WTC11 (cell line): ENCODE measurements around the gene ENOX2. TPM values are rescaled to one million over a fixed set of nuclear protein-coding genes. Genes with fewer than 3 reads are reported as not detected.

Experiments
- ATAC-seq: fragments of 200-7000 bp; cut with Tn5 transposase; 2 replicates; pipeline ENCODE4 v1.10.0; 2021; ENCODE audit warnings: mild to moderate bottlenecking, moderate library complexity
- CTCF ChIA-PET: fragments of 300-600 bp; sonication (Branson Sonifier 250); formaldehyde crosslinking; loops from one replicate; lab custom pipeline; 2021; ENCODE audit warnings: antibody characterized with exemption; lab: Charles Lee
- POLR2A ChIA-PET: fragments of 350-600 bp; sonication (Branson Sonifier 250); formaldehyde crosslinking; loops from one replicate; lab custom pipeline; 2021; ENCODE audit warnings: antibody characterized with exemption; lab: Charles Lee
- DNase-seq: peaks from one replicate; pipeline ENCODE4 v3.0.0; 2021; ENCODE audit warnings: low spot score
- H3K27ac Mint-ChIP-seq: 2 replicates; pipeline ENCODE4 v1.8.0; 2021; ENCODE audit warnings: mixed read lengths
- H3K27me3 Mint-ChIP-seq: 2 replicates; pipeline ENCODE4 v1.8.0; 2021; ENCODE audit warnings: low read depth, mild to moderate bottlenecking, moderate library complexity, mixed read lengths
- H3K36me3 Mint-ChIP-seq: 2 replicates; pipeline ENCODE4 v1.8.0; 2021; ENCODE audit warnings: mixed read lengths
- H3K4me1 Mint-ChIP-seq: 2 replicates; pipeline ENCODE4 v1.8.0; 2022; ENCODE audit warnings: mixed read lengths
- H3K4me3 Mint-ChIP-seq: 2 replicates; pipeline ENCODE4 v1.8.0; 2021; ENCODE audit warnings: mild to moderate bottlenecking, moderate library complexity, mixed read lengths
- H3K9me3 Mint-ChIP-seq: 2 replicates; pipeline ENCODE4 v1.8.0; 2021; ENCODE audit warnings: mixed read lengths
- AFF4 ChIP-seq: sonication (generic); formaldehyde crosslinking; IDR thresholded peaks from 2 replicates; pipeline ENCODE4 v1.8.1; 2023; ENCODE audit warnings: mild to moderate bottlenecking, missing genetic modification reagents, borderline replicate concordance
- ARID4B ChIP-seq: sonication (generic); formaldehyde crosslinking; IDR thresholded peaks from 2 replicates; pipeline ENCODE4 v1.8.0; 2023; ENCODE audit warnings: missing genetic modification reagents, mild to moderate bottlenecking, borderline replicate concordance
- ATF1 ChIP-seq: sonication (generic); formaldehyde crosslinking; IDR thresholded peaks from 2 replicates; pipeline ENCODE4 v1.8.1; 2023; ENCODE audit warnings: mild to moderate bottlenecking, moderate library complexity, missing genetic modification reagents
- E2F1 ChIP-seq: sonication (generic); formaldehyde crosslinking; IDR thresholded peaks from 2 replicates; pipeline ENCODE4 v1.8.0; 2022; ENCODE audit warnings: mild to moderate bottlenecking, missing genetic modification reagents
- E2F4 ChIP-seq: sonication (generic); formaldehyde crosslinking; IDR thresholded peaks from 2 replicates; pipeline ENCODE4 v1.8.1; 2022; ENCODE audit warnings: low read depth, mild to moderate bottlenecking, moderate library complexity, missing genetic modification reagents, borderline replicate concordance
- ELF4 ChIP-seq: sonication (generic); formaldehyde crosslinking; IDR thresholded peaks from 2 replicates; pipeline ENCODE4 v1.8.1; 2022; ENCODE audit warnings: low read depth, mild to moderate bottlenecking, moderate library complexity, missing genetic modification reagents
- ERG ChIP-seq: fragments of 250-450 bp; sonication (Bioruptor Pico); IDR thresholded peaks from 2 replicates; pipeline ENCODE4 v1.8.0; 2021; ENCODE audit warnings: mild to moderate bottlenecking
- GABPB1 ChIP-seq: sonication (generic); formaldehyde crosslinking; IDR thresholded peaks from 2 replicates; pipeline ENCODE4 v1.8.1; 2023; ENCODE audit warnings: mild to moderate bottlenecking, missing genetic modification reagents
- HMGA2 ChIP-seq: fragments of 250-450 bp; sonication (Bioruptor Pico); IDR thresholded peaks from 2 replicates; pipeline ENCODE4 v1.4.0; 2021; ENCODE audit warnings: mild to moderate bottlenecking, moderate library complexity
- HMGXB4 ChIP-seq: sonication (generic); formaldehyde crosslinking; IDR thresholded peaks from 2 replicates; pipeline ENCODE4 v1.8.1; 2023; ENCODE audit warnings: mild to moderate bottlenecking, moderate library complexity, missing genetic modification reagents
- JAZF1 ChIP-seq: fragments of 250-450 bp; sonication (Bioruptor Pico); IDR thresholded peaks from 2 replicates; pipeline ENCODE4 v1.9.0; 2021; ENCODE audit warnings: moderate library complexity, mild to moderate bottlenecking, inconsistent platforms
- MAX ChIP-seq: sonication (generic); formaldehyde crosslinking; IDR thresholded peaks from 2 replicates; pipeline ENCODE4 v1.8.0; 2022; ENCODE audit warnings: mild to moderate bottlenecking, missing genetic modification reagents
- NR2C2 ChIP-seq: sonication (generic); formaldehyde crosslinking; IDR thresholded peaks from 2 replicates; pipeline ENCODE4 v1.8.0; 2022; ENCODE audit warnings: mild to moderate bottlenecking, missing genetic modification reagents
- PRRX2 ChIP-seq: fragments of 250-450 bp; sonication (Bioruptor Pico); IDR thresholded peaks from 2 replicates; pipeline ENCODE4 v1.8.0; 2021; ENCODE audit warnings: mild to moderate bottlenecking
- TEAD4 ChIP-seq: sonication (generic); formaldehyde crosslinking; IDR thresholded peaks from 2 replicates; pipeline ENCODE4 v1.8.0; 2022; ENCODE audit warnings: mild to moderate bottlenecking, missing genetic modification reagents
- USF2 ChIP-seq: sonication (generic); formaldehyde crosslinking; IDR thresholded peaks from 2 replicates; pipeline ENCODE4 v1.8.1; 2023; ENCODE audit warnings: mild to moderate bottlenecking, missing genetic modification reagents, moderate library complexity
- ZBTB21 ChIP-seq: sonication (generic); formaldehyde crosslinking; IDR thresholded peaks from 2 replicates; pipeline ENCODE4 v1.8.1; 2023; ENCODE audit warnings: mild to moderate bottlenecking, missing genetic modification reagents, borderline replicate concordance
- ZNF232 ChIP-seq: sonication (generic); formaldehyde crosslinking; IDR thresholded peaks from 2 replicates; pipeline ENCODE4 v1.8.0; 2022; ENCODE audit warnings: mild to moderate bottlenecking, missing genetic modification reagents
- ZNF423 ChIP-seq: fragments of 250-450 bp; sonication (Bioruptor Pico); IDR thresholded peaks from 2 replicates; pipeline ENCODE4 v2.1.2; 2022; ENCODE audit warnings: mild to moderate bottlenecking, moderate library complexity
- ZNF671 ChIP-seq: fragments of 250-450 bp; sonication (Bioruptor Pico); IDR thresholded peaks from 2 replicates; pipeline ENCODE4 v1.8.0; 2021; ENCODE audit warnings: mild to moderate bottlenecking
- total RNA-seq: library from RNA; stranded (reverse); gene quantifications from 3 replicates; pipeline ENCODE4 v1.2.3, GENCODE V29; 2021

The ENOX2 gene
- total RNA-seq, 1 experiment from 2014 or later = 13.8 TPM

- TF ChIP-seq AFF4 (CRISPR knock-in tag) = no peak
Observed at GRCh38 chrX:130805903-130806302, 97.1 kb downstream of the ENOX2 start (continued).

GRCh38 chrX:130803537-130803936 lies 99.5 kb downstream of the ENOX2 start:
- no peak overlapping the region for H3K4me3 Mint-ChIP-seq
- H3K27ac Mint-ChIP-seq = no peak overlapping the region
- CTCF ChIA-PET = no interaction called here
- POLR2A ChIA-PET = no interaction called here
- no peaks in the 10 kb centered on the region for H3K36me3 Mint-ChIP-seq
- no peak for DNase-seq
- ATAC-seq = no peak
- no peaks in the 10 kb centered on the region for H3K9me3 Mint-ChIP-seq
- no peaks in the 10 kb centered on the region for H3K27me3 Mint-ChIP-seq
- no peaks in the 10 kb centered on the region for H3K4me1 Mint-ChIP-seq
- no peak for TF ChIP-seq E2F1
- no peak for TF ChIP-seq NR2C2
- TF ChIP-seq ZBTB21 = no peak
- TF ChIP-seq ARID4B (CRISPR knock-in tag) = no peak
- TF ChIP-seq PRRX2 (CRISPR knock-in tag) = no peak
- no peak for TF ChIP-seq JAZF1

- no peaks in the 10 kb centered on the region for H3K27me3 Mint-ChIP-seq
- no peak overlapping the region for H3K27ac Mint-ChIP-seq
- H3K4me1 Mint-ChIP-seq = no peaks in the 10 kb centered on the region
- H3K4me3 Mint-ChIP-seq = no peak overlapping the region
- ChIA-PET POLR2A (no interaction called here), CTCF (interaction anchor here (1.9 kb wide), 1 partner anchor 226 kb away, joined by 9 read pairs; no protein-coding TSS in a partner anchor)
- ATAC-seq = no peak
- H3K36me3 Mint-ChIP-seq = no peaks in the 10 kb centered on the region
- no peaks in the 10 kb centered on the region for H3K9me3 Mint-ChIP-seq
- no peak for DNase-seq
- TF ChIP-seq ELF4 (CRISPR knock-in tag) = no peak
- no peak for TF ChIP-seq HMGA2 (CRISPR knock-in tag)
- no peak for TF ChIP-seq E2F4 (CRISPR knock-in tag)
- TF ChIP-seq ZNF671 (CRISPR knock-in tag) = no peak
- no peak for TF ChIP-seq ERG (CRISPR knock-in tag)
- no peak for TF ChIP-seq HMGXB4 (CRISPR knock-in tag)
- no peak for TF ChIP-seq PRRX2 (CRISPR knock-in tag)
- no peak for TF ChIP-seq MAX (CRISPR knock-in tag)
- no peak for TF ChIP-seq ZNF423 (CRISPR knock-in tag)
- no peak for TF ChIP-seq GABPB1
- TF ChIP-seq ATF1 = no peak
- TF ChIP-seq ZNF232 = no peak
- no peak for TF ChIP-seq ZBTB21
- TF ChIP-seq USF2 (CRISPR knock-in tag) = no peak
- no peak for TF ChIP-seq TEAD4
Observed at GRCh38 chrX:130801901-130802300, 101.1 kb downstream of the ENOX2 start.
